Ecto neural progenitor cell (in vitro differentiated cells): Measurements from ENCODE around the gene PRR22.
"Not testable (repeated sequence)": the region's sequence is repeated elsewhere in the genome, so short reads cannot be mapped to it uniquely, and the experiment has no call there.

Source experiments
- DNase-seq: peaks from one replicate; pipeline ENCODE4 v3.0.0-alpha.2; 2018; ENCODE audit warnings: low spot score

Gene PRR22

DNA sequence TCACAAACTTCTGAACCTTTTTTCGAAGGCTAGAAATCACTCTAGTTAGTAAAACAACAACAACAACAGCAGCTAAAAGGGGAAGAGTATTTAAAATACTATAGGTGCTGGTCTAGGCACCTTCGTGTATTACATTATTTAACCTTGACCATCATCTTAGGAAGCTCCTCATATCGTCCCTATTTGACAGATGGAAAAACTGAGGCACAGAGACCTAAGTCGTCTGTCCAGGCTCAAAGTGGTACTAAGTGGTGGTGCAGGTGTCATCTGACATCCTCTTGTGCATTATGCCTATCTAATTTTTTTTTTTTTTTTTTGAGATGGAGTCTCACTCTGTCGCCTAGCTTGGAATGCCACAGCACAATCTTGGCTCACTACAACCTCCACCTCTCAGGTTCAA lies 35.0 kb downstream of the PRR22 start:
- no peak for DNase-seq

DNA sequence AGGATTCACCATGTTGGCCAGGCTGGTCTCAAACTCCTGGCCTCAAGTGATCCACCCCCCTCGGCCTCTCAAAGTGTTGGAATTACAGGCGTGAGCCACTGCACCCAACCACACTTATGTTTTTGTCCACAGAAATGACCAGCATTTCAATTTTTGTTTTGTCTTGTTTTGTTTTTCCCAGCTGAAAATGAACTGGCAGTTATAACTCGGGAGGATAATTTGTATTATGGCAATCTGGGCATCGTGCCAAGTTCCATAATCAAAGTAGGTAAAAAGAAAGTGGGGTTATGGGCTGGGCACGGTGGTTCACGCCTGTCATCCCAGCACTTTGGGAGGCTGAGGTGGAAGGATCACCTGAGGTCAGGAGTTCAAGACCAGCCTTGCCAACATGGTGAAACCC lies 35.6 kb downstream of the PRR22 start:
- not testable (repeated sequence) for DNase-seq

DNA sequence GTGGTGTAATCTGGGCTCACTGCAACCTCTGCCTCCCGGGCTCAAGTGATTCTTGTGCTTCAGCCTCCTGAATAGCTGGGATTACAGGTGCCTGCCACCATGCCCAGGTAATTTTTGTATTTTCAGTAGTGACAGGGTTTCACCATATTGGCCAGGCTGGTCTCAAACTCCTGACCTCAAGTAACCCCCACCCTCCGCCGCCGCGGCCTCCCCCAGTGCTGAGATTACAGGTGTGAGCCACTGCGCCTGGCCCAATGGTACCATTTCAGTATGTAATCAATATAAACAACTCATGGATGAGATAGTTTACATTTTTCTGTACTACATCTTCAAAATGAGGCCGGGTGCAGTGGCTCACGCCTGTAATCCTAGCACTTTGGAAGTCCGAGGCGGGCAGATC lies 39.5 kb downstream of the PRR22 start:
- DNase-seq, result not testable (repeated sequence)

DNA sequence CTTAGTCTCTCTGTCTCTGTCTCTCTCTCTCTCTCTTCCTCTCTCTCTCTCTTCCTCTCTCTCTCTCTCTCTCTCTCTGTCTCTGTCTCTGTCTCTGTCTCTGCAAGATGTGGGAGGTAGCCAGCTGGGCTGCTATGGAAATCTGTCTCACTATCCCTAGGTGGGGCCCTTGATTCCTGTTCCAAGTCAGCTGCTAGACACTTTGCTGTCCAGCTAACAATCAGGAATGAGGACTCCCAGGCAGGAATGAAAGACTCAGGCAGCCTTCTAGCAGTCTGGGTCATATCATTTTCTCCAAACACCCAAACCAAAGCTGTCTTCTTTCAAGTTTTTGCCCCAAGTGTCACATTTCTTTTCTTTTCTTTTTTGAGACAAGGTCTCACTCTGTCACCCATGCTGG lies 40.9 kb downstream of the PRR22 start:
- no peak for DNase-seq

DNA sequence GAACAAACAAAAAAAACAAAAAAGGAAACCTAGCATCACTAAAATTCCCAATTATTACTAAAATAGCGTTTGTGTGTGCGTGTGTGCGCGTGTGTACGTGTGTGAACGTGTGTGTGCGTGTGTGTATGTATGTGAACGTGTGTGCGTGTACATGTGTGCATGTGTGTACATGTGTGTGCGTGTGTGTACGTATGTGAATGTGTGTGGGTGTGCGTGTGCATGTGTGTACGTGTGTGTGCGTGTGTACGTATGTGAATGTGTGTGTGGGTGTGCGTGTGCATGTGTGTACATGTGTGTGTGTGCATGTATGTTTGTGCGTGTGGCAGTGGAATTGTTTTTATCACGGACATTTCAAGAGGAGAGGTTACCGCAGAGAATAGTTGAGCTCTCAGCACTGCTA lies 42.5 kb downstream of the PRR22 start:
- DNase-seq, result no peak

DNA sequence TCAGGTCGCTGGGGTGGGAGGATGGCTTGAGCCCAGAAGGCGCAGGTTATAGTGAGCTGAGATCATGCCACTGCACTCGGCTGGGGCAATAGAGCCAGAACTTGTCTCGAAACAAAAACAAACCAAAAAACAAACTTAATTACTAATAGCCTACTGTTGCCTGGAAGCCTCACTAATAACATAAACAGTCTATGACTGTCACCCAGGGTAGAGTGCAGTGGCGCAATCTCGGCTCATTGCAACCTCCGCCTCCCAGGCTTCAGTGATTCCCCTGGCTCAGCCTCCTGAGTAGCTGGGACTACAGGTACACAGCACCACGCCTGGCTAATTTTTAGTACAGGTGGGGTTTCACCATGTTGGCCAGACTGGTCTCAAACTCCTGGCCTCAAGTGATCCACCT lies 46.1 kb downstream of the PRR22 start:
- DNase-seq, result no peak

DNA sequence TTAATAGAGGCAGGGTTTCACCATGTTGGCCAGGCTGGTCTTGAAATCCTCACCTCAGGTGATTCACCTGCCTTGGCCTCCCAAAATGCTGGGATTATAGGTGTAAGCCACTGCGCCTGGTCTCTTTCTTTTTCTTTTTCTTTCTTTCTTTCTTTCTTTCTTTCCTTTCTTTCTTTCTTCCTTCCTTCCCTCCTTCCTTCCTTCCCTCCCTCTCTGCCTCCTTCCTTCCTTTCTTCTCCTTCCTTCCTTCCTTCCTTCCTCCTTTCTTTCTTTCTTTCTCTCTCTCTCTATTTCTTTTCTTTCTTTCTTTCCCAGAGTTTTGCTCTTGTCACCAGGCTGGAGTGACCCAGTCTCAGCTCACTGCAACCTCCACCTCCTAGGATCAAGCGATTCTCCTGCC lies 51.4 kb downstream of the PRR22 start:
- not testable (repeated sequence) for DNase-seq
